ENCODE results near the gene NCEH1. TPM values are rescaled to one million over a fixed set of nuclear protein-coding genes. Genes with fewer than 3 reads are reported as not detected.

Gene NCEH1
- total and polyA plus RNA-seq, 2 of the 13 experiments (the other 11 are each of a cell fraction or from before 2014, with no cell fraction given): 12.9 to 21.4 TPM

DNA sequence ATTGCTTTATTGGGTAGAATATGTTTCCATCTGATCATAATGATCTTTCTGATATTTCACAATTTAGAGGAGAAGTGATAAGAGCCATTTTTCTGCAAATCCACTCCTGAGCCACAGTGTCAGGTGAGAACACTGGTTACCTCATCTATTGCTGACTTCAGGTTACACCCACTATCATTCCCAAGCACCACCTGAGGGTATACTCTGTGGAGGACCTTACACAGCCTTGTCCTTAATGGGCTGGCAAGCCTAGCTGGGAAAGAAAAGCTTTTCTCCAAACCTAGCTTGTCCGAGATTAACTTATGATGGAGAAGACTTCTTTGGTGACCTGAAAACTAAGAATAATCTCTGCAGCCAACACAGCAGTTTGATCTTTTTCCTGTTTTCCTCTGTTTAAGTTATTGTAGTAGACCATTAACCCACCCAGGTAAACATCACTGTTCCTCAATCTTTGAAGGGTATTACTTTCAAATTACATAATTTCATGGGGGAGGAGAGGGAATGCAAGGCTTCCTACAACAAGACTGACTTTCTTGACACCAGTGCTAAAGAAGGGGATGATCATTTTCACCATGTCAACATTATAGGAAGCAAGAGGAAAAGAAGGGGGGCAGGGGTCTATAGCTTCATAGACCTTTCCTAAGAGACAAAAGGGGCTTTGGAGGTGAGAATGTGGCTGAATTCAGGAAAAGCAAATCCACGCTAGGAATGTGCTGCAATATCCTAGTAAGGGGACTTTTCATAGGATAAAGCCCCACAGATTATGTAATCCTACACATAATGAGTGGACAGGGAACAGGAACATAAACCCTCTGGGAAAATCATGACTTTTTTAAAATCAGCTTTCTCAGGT, 1.7 kb downstream of the NCEH1 start (continued):
- TF ChIP-seq, protein P1, sequence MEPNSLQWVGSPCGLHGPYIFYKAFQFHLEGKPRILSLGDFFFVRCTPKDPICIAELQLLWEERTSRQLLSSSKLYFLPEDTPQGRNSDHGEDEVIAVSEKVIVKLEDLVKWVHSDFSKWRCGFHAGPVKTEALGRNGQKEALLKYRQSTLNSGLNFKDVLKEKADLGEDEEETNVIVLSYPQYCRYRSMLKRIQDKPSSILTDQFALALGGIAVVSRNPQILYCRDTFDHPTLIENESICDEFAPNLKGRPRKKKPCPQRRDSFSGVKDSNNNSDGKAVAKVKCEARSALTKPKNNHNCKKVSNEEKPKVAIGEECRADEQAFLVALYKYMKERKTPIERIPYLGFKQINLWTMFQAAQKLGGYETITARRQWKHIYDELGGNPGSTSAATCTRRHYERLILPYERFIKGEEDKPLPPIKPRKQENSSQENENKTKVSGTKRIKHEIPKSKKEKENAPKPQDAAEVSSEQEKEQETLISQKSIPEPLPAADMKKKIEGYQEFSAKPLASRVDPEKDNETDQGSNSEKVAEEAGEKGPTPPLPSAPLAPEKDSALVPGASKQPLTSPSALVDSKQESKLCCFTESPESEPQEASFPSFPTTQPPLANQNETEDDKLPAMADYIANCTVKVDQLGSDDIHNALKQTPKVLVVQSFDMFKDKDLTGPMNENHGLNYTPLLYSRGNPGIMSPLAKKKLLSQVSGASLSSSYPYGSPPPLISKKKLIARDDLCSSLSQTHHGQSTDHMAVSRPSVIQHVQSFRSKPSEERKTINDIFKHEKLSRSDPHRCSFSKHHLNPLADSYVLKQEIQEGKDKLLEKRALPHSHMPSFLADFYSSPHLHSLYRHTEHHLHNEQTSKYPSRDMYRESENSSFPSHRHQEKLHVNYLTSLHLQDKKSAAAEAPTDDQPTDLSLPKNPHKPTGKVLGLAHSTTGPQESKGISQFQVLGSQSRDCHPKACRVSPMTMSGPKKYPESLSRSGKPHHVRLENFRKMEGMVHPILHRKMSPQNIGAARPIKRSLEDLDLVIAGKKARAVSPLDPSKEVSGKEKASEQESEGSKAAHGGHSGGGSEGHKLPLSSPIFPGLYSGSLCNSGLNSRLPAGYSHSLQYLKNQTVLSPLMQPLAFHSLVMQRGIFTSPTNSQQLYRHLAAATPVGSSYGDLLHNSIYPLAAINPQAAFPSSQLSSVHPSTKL (CRISPR knock-in tag; IDR thresholded peaks at IDR 0.05): peak; percentile 79
- TF ChIP-seq MED8 (CRISPR knock-in tag; IDR thresholded peaks at IDR 0.05; ENCODE audit: insufficient replicate concordance) (no peak), ZNF550 (CRISPR knock-in tag; IDR thresholded peaks at IDR 0.05; ENCODE audit: borderline replicate concordance) (no peak), RARA (CRISPR knock-in tag; IDR thresholded peaks at IDR 0.05) (peak; percentile 49; the same call in 1 of the 2 replicates), FOXA1 (IDR thresholded peaks at IDR 0.05) (no peak), FOXA1 (CRISPR knock-in tag; IDR thresholded peaks at IDR 0.05) (peak; percentile 34; the same call in 1 of the 2 replicates), CREB1 (IDR thresholded peaks at IDR 0.05) (no peak), CREB1 (CRISPR knock-in tag; IDR thresholded peaks at IDR 0.05) (peak; percentile 26; the same call in 1 of the 2 replicates), ZBTB42 (CRISPR knock-in tag; IDR thresholded peaks at IDR 0.05) (no peak), MED1 (CRISPR knock-in tag; IDR thresholded peaks at IDR 0.05) (peak; percentile 15; the same call in 1 of the 2 replicates), ZNF577 (CRISPR knock-in tag; IDR thresholded peaks at IDR 0.05; ENCODE audit: borderline replicate concordance, low read depth) (no peak), MEF2D (CRISPR knock-in tag; IDR thresholded peaks at IDR 0.05) (0 out of 2 replicates have a peak, but pooled peaks have one; percentile 20), XBP1 (CRISPR knock-in tag; IDR thresholded peaks at IDR 0.05) (no peak), ZNF207 (IDR thresholded peaks at IDR 0.05; ENCODE audit: borderline replicate concordance) (no peak), RCOR2 (CRISPR knock-in tag; IDR thresholded peaks at IDR 0.05) (0 out of 2 replicates have a peak, but pooled peaks have one; percentile 47), GABPB1 (CRISPR knock-in tag; IDR thresholded peaks at IDR 0.05) (no peak), GFI1 (CRISPR knock-in tag; IDR thresholded peaks at IDR 0.05; ENCODE audit: borderline replicate concordance) (0 out of 2 replicates have a peak, but pooled peaks have one; percentile 44), SOX13 (IDR thresholded peaks at IDR 0.05) (no peak), SOX13 (CRISPR knock-in tag; conservative IDR thresholded peaks at IDR 0.05 in 1 of 2, IDR thresholded peaks at IDR 0.05 in 1 of 2) (peak in 1 of 2 experiments; percentile 64; a peak in 1 of 4 replicates)
- TF ChIP-seq, protein P2, sequence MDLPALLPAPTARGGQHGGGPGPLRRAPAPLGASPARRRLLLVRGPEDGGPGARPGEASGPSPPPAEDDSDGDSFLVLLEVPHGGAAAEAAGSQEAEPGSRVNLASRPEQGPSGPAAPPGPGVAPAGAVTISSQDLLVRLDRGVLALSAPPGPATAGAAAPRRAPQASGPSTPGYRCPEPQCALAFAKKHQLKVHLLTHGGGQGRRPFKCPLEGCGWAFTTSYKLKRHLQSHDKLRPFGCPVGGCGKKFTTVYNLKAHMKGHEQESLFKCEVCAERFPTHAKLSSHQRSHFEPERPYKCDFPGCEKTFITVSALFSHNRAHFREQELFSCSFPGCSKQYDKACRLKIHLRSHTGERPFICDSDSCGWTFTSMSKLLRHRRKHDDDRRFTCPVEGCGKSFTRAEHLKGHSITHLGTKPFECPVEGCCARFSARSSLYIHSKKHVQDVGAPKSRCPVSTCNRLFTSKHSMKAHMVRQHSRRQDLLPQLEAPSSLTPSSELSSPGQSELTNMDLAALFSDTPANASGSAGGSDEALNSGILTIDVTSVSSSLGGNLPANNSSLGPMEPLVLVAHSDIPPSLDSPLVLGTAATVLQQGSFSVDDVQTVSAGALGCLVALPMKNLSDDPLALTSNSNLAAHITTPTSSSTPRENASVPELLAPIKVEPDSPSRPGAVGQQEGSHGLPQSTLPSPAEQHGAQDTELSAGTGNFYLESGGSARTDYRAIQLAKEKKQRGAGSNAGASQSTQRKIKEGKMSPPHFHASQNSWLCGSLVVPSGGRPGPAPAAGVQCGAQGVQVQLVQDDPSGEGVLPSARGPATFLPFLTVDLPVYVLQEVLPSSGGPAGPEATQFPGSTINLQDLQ (CRISPR knock-in tag; IDR thresholded peaks at IDR 0.05): no peak
- TF ChIP-seq, protein P3, sequence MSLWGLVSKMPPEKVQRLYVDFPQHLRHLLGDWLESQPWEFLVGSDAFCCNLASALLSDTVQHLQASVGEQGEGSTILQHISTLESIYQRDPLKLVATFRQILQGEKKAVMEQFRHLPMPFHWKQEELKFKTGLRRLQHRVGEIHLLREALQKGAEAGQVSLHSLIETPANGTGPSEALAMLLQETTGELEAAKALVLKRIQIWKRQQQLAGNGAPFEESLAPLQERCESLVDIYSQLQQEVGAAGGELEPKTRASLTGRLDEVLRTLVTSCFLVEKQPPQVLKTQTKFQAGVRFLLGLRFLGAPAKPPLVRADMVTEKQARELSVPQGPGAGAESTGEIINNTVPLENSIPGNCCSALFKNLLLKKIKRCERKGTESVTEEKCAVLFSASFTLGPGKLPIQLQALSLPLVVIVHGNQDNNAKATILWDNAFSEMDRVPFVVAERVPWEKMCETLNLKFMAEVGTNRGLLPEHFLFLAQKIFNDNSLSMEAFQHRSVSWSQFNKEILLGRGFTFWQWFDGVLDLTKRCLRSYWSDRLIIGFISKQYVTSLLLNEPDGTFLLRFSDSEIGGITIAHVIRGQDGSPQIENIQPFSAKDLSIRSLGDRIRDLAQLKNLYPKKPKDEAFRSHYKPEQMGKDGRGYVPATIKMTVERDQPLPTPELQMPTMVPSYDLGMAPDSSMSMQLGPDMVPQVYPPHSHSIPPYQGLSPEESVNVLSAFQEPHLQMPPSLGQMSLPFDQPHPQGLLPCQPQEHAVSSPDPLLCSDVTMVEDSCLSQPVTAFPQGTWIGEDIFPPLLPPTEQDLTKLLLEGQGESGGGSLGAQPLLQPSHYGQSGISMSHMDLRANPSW (CRISPR knock-in tag; IDR thresholded peaks at IDR 0.05; ENCODE audit: borderline replicate concordance): no peak
